Stimulated activated CD8-positive, alpha-beta memory T cell treated with anti-CD3 and anti-CD28 coated beads, Interleukin-4, amount 100 ng/mL, for 1 hour (primary cell): Measurements from ENCODE around the gene ADRB1.

ENCODE experiments used
- DNase-seq, 2 donors: peaks; one replicate each; pipeline ENCODE4 v3.0.0-alpha.2; 2020; ENCODE audit warnings: low read depth in 2 of 2, low spot score in 1 of 2

Gene ADRB1

DNA sequence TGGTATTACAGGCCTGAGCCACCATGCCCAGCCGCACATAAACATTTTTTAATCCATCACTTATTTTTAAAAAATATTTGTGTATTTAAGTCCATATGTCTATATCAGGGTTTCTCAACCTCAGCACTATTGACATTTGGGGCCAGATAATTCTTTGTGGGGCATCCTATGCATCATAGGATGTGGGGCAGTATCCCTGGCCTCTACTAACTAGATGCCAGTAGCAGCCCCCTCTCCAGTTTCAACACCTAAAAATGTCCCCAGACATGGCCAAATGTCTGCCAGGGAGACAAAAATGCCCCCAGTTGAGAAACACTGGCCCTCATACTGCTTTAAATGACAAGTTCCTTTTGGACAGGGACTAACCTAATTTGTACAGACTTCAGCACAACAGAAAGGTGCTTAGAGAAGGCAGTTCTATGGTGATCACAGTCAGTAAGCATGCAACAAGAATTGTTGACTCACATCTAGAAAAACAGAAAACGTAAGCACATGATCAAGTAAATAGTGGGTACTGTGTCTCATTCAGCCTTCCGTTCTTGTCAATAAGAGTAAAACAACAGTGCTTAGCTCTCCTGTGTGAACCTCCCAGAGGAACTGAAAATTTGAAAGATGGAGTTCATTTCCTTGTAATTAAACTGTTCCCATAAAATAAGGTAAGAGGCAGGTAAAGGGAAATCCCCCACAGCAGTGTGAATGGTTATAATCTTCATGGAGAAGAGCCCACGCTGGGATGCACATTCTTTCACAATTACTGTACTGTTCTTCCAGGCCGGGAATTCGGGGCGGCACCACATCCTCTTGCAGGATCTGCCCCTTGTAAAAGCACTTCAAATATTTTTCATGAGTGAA, 17.3 kb upstream of the ADRB1 start:
- no peak for DNase-seq

DNA sequence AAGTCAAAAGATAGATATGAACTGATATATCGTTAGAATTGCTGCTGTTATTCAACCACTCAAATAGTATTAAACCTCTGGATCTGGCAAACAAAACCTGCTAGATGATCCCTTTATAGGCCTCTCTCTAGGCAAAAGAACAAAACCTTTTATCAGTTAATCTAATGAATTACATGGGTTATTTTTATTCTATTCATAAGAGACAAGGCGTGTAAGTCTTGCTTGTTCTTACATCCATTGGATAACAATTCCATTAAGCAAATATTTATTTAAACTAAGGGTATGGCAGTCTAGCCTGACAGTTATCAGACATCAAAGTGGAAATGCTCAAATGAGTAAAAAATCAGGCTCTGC, 16.6 kb upstream of the ADRB1 start:
- no peak for DNase-seq

DNA sequence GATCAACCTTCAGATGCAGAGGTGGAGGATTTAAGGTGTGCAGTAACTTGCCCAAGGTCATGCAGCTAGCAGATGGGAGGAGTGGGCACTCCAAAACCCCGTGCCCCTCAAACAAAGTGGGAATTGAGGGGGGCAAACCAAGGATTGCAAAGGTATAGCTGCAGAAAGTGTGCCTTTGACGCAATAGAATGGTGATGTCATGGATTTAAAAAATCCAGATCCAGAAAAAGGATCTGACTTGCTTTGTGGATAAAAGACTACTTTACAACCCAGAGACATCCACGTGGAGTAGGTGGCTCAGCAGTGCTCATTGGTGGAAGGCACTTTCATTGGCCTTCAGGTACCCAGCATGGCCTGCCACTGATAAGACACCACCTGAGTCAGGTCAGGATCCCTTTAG, 15.7 kb upstream of the ADRB1 start:
- DNase-seq: no peak

- no peak for DNase-seq
Observed at GRCh38 chr10:114028425-114028824, 15.2 kb upstream of the ADRB1 start.

- no peak for DNase-seq
Observed at GRCh38 chr10:114029655-114030054, 14.0 kb upstream of the ADRB1 start.

DNA sequence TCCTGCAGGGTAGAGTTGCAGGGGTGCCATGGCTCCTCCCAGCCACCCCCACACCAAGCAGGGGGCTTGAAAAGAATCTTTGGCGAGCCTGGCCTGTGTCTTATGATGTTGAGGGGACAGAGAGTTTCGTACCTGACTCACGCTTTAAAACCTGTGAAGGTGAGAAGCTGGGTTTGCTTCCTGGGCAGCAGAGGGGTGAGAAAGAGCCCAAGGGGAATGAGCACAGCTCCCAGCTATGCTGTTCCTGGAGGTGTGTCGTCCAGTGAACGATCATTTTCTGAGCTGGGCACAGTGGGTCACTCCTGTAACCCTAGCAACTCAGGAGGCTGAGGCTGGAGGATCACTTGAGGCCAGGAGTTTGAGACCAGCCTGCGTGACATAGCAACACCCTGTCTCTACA, 13.5 kb upstream of the ADRB1 start:
- DNase-seq: no peak

DNA sequence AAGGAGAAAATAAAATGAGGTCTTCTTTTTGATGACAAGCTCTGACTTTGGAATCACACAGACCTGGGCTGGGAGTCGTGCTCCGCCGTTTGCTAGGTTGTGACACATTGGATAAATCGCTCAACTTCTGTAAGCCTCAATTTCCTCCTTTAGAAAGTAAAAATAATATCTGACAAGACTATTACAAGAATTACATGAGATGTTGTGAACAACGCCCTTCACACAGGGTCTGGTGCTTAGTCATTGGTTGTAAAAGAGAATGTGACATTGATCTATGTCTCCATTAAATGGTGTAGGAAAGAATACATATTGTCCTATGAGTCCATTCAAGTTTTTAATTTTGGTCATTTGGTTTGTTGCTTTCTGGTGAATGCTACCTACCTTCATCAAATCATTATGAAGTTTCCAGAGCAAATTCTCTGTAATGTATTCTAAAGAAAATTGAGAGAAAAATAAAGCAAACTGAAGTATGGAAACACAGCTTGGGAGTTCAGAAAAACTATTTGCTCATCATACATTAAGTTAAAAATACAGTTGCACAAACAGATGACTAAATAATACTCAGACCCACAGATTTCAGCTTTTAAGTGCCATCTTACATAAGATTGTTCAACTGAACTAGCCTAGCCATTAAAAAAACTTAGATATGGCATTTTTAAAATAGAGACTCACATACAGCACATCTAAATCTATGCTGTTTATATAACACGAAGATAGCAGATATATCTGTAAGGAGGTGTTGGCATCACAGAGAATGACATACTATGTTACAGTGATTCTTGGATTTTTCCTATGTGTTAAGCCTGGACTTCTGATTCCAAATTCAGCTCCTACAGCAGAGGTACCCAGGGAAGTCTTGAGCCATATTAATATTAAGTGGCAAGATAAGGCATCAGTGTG, 12.3 kb upstream of the ADRB1 start:
- no peak for DNase-seq

GRCh38 chr10:114033566-114033965, 10.1 kb upstream of the ADRB1 start:
- DNase-seq: no peak

DNA sequence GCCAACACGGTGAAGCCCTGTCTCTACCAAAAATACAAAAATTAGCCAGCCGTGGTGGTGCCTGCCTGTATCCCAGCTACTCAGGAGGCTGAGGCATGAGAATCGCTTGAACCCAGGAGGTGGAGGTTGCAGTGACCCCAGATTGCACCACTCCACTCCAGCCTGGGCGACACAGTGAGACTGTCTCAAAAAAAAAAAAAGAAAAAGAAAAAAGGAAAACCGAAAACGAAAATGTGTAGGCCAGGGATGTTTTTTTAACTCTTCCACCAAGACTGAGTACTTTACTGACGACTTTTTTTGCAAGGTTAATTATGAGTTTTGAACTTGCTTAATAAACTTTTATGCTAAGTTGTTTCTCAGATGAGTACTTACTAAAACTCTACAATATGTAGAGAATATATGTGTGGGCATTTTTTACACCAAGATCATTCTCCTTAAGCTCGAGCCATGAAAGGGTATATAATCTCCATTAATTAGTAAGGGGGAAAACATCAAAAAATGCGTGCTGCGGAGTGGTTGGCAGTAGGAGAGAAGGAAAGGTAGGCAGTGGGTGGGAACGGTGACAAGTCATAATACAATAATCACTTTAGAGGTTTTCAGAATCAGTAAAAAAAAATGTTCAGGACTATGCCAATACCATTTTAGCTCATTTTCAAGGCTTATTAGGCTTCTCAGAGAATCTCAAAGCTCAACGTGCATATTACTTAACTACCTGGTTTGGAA, 8.6 kb upstream of the ADRB1 start:
- DNase-seq: no peak

- DNase-seq: no peak
Observed at GRCh38 chr10:114035791-114036190, 7.9 kb upstream of the ADRB1 start.

DNA sequence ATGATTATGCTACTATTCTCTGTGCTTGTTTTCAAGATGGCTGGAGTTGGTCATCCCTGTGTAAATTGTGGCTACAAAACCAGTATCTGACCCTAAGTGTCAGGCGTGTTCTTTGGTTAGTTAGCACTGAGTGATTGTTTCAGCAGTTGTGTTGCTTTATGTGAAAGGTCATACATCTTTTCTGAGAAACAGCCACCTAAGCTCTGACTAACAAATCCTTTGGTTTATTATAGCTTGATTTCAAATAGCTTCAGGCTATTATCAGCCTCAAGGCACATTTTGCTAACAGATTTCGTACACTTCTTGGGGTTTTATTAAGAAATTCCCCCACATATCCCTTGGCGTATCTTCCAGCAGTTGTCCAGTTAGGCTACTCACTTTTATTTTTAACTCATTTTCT, 4.8 kb upstream of the ADRB1 start:
- DNase-seq: no peak

GRCh38 chr10:114041166-114041565, 2.5 kb upstream of the ADRB1 start:
- no peak for DNase-seq

- no peak for DNase-seq
Observed at GRCh38 chr10:114042895-114043531, 653 bp upstream of the ADRB1 start.

- no peak for DNase-seq
Observed at GRCh38 chr10:114044247-114045135, 825 bp downstream of the ADRB1 start.

- DNase-seq: no peak
Observed at GRCh38 chr10:114045136-114046086, 1.7 kb downstream of the ADRB1 start.

DNA sequence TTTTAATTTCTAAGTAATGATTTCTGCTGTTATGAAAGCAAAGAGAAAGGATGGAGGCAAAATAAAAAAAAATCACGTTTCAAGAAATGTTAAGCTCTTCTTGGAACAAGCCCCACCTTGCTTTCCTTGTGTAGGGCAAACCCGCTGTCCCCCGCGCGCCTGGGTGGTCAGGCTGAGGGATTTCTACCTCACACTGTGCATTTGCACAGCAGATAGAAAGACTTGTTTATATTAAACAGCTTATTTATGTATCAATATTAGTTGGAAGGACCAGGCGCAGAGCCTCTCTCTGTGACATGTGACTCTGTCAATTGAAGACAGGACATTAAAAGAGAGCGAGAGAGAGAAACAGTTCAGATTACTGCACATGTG, 2.4 kb downstream of the ADRB1 start:
- DNase-seq: no peak

DNA sequence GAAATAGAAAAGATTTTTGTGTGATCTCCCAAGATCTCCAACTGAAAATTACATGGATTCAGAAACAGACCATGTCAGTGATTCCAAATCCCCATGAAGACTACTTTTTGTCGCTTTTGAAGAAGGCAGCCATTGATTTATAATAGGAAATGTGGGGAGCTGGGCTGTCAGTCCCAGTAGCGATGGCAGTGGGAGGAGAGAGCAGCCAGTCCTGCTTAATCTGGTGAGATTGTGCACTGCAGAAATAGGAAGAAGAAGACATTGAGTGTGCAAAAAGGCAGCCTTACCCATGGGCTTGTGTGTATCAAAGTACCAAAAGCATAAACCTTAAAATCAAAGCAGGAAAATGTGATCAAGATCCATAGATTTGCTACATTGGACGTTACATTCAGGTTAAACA, 4.8 kb downstream of the ADRB1 start:
- DNase-seq: no peak

- no peak for DNase-seq
Observed at GRCh38 chr10:114051714-114052113, 8.0 kb downstream of the ADRB1 start.

DNA sequence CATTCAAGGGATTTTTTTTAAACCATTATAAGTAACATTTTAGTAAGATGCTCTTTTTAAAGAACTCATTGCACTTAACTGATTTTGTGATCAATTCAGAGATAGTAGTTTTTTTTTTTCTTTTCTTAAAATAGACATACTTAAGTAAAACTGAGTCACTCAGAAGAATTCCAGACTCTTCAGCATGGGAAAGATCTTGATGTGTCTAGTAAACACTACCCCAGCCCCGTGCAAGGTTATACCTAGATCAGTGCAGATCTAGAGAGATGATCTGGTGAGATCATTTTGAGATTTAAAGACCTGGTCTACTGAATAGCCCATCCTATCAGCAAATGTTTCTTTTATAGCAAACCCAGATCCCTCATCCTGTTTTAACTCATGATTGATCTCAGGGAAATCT, 8.6 kb downstream of the ADRB1 start:
- no peak for DNase-seq
